Measurements from ENCODE around the gene SCRN1. TPM values are rescaled to one million over a fixed set of nuclear protein-coding genes. Genes with fewer than 3 reads are reported as not detected.
"Not testable (repeated sequence)": the region's sequence is repeated elsewhere in the genome, so short reads cannot be mapped to it uniquely, and the experiment has no call there.

SCRN1 gene
- total and polyA plus RNA-seq, 4 donors, result 30.8 to 71.9 (median 44.4) TPM

- H3K4me3 ChIP-seq (ENCODE audit: low read length in 2 of 2), result no peak overlapping the region
- H3K36me3 ChIP-seq (ENCODE audit: control insufficient read depth in 1 of 2, insufficient read depth in 2 of 2, low read length in 1 of 2), result no peaks in the 10 kb centered on the region
- ATAC-seq (ENCODE audit: low FRiP score), result no peak
- 24 to 38% methylated on average over 1 of the region's 1 CpG for WGBS, 2 donors
- intact Hi-C loops (cut with DNase I), result no loop called here
- H3K9me3 ChIP-seq (ENCODE audit: control insufficient read depth, low read length), result peaks cover 1% of the 10 kb centered on the region
- no peak for DNase-seq
- H3K27ac ChIP-seq (ENCODE audit: low read depth in 1 of 2, low read length in 2 of 2), result no peak overlapping the region
- H3K27me3 ChIP-seq (ENCODE audit: control insufficient read depth in 1 of 2, insufficient read depth in 2 of 2, low read length in 1 of 2), result no peaks in the 10 kb centered on the region
- no peaks in the 10 kb centered on the region for H3K4me1 ChIP-seq (ENCODE audit: control insufficient read depth in 1 of 2, insufficient read depth in 2 of 2, low read length in 2 of 2)
Measured at GRCh38 chr7:29900745-29901144, 88.9 kb downstream of the SCRN1 start.

- Histone ChIP-seq H3K4me3 (ENCODE audit: low read length in 2 of 2) (no peak overlapping the region), H3K27me3 (ENCODE audit: control insufficient read depth in 1 of 2, insufficient read depth in 2 of 2, low read length in 1 of 2) (no peaks in the 10 kb centered on the region), H3K4me1 (ENCODE audit: control insufficient read depth in 1 of 2, insufficient read depth in 2 of 2, low read length in 2 of 2) (no peaks in the 10 kb centered on the region), H3K36me3 (ENCODE audit: control insufficient read depth in 1 of 2, insufficient read depth in 2 of 2, low read length in 1 of 2) (no peaks in the 10 kb centered on the region), H3K9me3 (ENCODE audit: control insufficient read depth, low read length) (peaks cover 1% of the 10 kb centered on the region), H3K27ac (ENCODE audit: low read depth in 1 of 2, low read length in 2 of 2) (no peak overlapping the region)
- ATAC-seq (ENCODE audit: low FRiP score) (no peak), DNase-seq (no peak)
- intact Hi-C loops (cut with DNase I), result no loop called here
- 59 to 68% methylated on average over 5 of the region's 5 CpGs for WGBS, 2 donors
Measured at GRCh38 chr7:29898301-29898700, 91.3 kb downstream of the SCRN1 start.

- no peak for ATAC-seq (ENCODE audit: low FRiP score)
- H3K4me1 ChIP-seq (ENCODE audit: control insufficient read depth in 1 of 2, insufficient read depth in 2 of 2, low read length in 2 of 2), result no peaks in the 10 kb centered on the region
- 95 to 98% methylated on average over 2 of the region's 2 CpGs for WGBS, 2 donors
- no peaks in the 10 kb centered on the region for H3K36me3 ChIP-seq (ENCODE audit: control insufficient read depth in 1 of 2, insufficient read depth in 2 of 2, low read length in 1 of 2)
- peaks cover 1% of the 10 kb centered on the region for H3K9me3 ChIP-seq (ENCODE audit: control insufficient read depth, low read length)
- no peak for DNase-seq
- intact Hi-C loops (cut with DNase I), result no loop called here
- H3K27me3 ChIP-seq (ENCODE audit: control insufficient read depth in 1 of 2, insufficient read depth in 2 of 2, low read length in 1 of 2), result no peaks in the 10 kb centered on the region
- no peak overlapping the region for H3K4me3 ChIP-seq (ENCODE audit: low read length in 2 of 2)
- H3K27ac ChIP-seq (ENCODE audit: low read depth in 1 of 2, low read length in 2 of 2), result no peak overlapping the region
Measured at GRCh38 chr7:29896685-29897411, 92.8 kb downstream of the SCRN1 start.

DNA sequence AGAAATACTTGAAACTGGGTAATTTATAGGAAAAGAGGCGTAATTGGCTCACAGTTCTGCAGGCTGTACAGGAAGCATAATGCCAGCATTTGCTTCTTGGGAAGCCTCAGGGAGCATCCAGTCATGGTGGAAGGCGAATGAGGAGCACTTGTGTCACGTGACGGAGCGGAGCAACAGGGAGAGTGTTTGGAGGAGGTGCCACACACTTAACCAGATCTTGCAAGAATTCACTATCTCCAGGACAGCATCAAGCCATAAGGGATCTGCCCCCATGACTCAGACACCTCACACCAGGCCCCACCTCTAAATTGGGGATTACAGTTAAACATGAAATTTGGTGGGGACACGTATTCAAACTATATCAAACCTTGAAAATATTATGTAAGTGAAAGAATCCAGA is 94.0 kb downstream of the SCRN1 start:
- no peaks in the 10 kb centered on the region for H3K4me1 ChIP-seq (ENCODE audit: control insufficient read depth in 1 of 2, insufficient read depth in 2 of 2, low read length in 2 of 2)
- H3K4me3 ChIP-seq (ENCODE audit: low read length in 2 of 2), result no peak overlapping the region
- peaks cover 1% of the 10 kb centered on the region for H3K9me3 ChIP-seq (ENCODE audit: control insufficient read depth, low read length)
- intact Hi-C loops (cut with DNase I), result no loop called here
- no peaks in the 10 kb centered on the region for H3K36me3 ChIP-seq (ENCODE audit: control insufficient read depth in 1 of 2, insufficient read depth in 2 of 2, low read length in 1 of 2)
- WGBS, 2 donors, result 82% methylated on average over 6 of the region's 6 CpGs
- no peak for DNase-seq
- no peak for ATAC-seq (ENCODE audit: low FRiP score)
- no peaks in the 10 kb centered on the region for H3K27me3 ChIP-seq (ENCODE audit: control insufficient read depth in 1 of 2, insufficient read depth in 2 of 2, low read length in 1 of 2)
- H3K27ac ChIP-seq (ENCODE audit: low read depth in 1 of 2, low read length in 2 of 2), result no peak overlapping the region

GRCh38 chr7:29894256-29894655 is 95.3 kb downstream of the SCRN1 start:
- WGBS, 2 donors, result 68% methylated on average over 2 of the region's 2 CpGs
- H3K4me3 ChIP-seq (ENCODE audit: low read length in 2 of 2), result no peak overlapping the region
- no peak for DNase-seq
- intact Hi-C loops (cut with DNase I), result no loop called here
- no peaks in the 10 kb centered on the region for H3K4me1 ChIP-seq (ENCODE audit: control insufficient read depth in 1 of 2, insufficient read depth in 2 of 2, low read length in 2 of 2)
- ATAC-seq (ENCODE audit: low FRiP score), result no peak
- H3K36me3 ChIP-seq (ENCODE audit: control insufficient read depth in 1 of 2, insufficient read depth in 2 of 2, low read length in 1 of 2), result no peaks in the 10 kb centered on the region
- H3K27ac ChIP-seq (ENCODE audit: low read depth in 1 of 2, low read length in 2 of 2), result no peak overlapping the region
- no peaks in the 10 kb centered on the region for H3K27me3 ChIP-seq (ENCODE audit: control insufficient read depth in 1 of 2, insufficient read depth in 2 of 2, low read length in 1 of 2)
- H3K9me3 ChIP-seq (ENCODE audit: control insufficient read depth, low read length), result peaks cover 1% of the 10 kb centered on the region

DNA sequence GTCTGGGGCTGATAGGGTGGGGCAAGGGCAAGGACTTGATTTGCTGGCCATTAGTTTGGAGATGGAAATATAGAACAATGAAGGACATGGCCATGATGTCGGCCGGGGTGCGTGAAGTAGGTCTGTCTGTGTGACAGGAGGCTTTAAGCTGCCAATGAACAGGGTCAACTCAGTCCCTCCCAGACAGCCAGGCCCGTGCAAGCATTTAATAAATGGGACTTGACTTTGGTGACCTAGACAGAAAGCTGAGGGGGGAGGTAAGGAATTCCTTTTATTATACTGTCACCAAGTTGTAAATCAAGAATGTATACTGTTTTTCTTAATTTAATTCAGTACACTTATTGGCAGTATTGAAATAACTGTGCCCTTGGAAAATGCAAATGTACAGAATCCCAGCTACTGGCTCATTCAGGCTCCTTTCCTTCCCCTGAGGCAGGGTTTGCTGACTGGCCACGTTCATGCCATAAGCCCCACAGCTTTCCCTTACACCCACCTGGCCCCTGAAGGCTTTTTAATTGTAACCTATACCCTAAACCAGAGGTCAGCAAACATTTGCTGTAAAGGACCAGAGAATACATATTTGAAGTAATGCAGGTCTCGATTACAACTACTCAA is 96.1 kb downstream of the SCRN1 start:
- no peaks in the 10 kb centered on the region for H3K36me3 ChIP-seq (ENCODE audit: control insufficient read depth in 1 of 2, insufficient read depth in 2 of 2, low read length in 1 of 2)
- H3K4me1 ChIP-seq (ENCODE audit: control insufficient read depth in 1 of 2, insufficient read depth in 2 of 2, low read length in 2 of 2), result no peaks in the 10 kb centered on the region
- WGBS, 2 donors, result 83 to 84% methylated on average over 6 of the region's 6 CpGs
- no peak for ATAC-seq (ENCODE audit: low FRiP score)
- H3K27ac ChIP-seq (ENCODE audit: low read depth in 1 of 2, low read length in 2 of 2), result no peak overlapping the region
- DNase-seq, result no peak
- intact Hi-C loops (cut with DNase I), result no loop called here
- H3K9me3 ChIP-seq (ENCODE audit: control insufficient read depth, low read length), result no peaks in the 10 kb centered on the region
- no peaks in the 10 kb centered on the region for H3K27me3 ChIP-seq (ENCODE audit: control insufficient read depth in 1 of 2, insufficient read depth in 2 of 2, low read length in 1 of 2)
- no peak overlapping the region for H3K4me3 ChIP-seq (ENCODE audit: low read length in 2 of 2)

DNA sequence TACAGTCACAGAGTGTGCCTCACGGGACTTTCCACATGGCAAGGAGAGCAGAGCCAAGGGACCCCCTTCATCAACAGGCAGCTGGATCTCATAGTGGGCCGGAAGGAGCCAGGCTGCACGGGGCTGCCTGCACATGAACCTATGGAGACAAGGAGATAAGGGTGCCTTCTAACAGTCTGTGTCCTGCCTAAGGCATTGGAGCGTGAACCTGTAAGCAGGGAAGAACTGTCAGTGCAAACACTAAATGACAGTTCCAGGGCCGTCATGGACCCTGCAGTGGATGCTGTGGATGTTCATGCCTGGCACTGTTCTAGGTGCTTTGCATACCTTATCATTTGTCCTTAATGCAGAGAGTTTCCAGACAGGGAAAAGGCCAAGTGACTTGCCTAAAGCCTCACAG is 97.4 kb downstream of the SCRN1 start:
- ATAC-seq (ENCODE audit: low FRiP score) (no peak), DNase-seq (no peak)
- WGBS, 2 donors, result 93% methylated on average over 5 of the region's 5 CpGs
- Histone ChIP-seq H3K4me1 (ENCODE audit: control insufficient read depth in 1 of 2, insufficient read depth in 2 of 2, low read length in 2 of 2) (no peaks in the 10 kb centered on the region), H3K4me3 (ENCODE audit: low read length in 2 of 2) (no peak overlapping the region), H3K27ac (ENCODE audit: low read depth in 1 of 2, low read length in 2 of 2) (no peak overlapping the region), H3K36me3 (ENCODE audit: control insufficient read depth in 1 of 2, insufficient read depth in 2 of 2, low read length in 1 of 2) (no peaks in the 10 kb centered on the region), H3K9me3 (ENCODE audit: control insufficient read depth, low read length) (no peaks in the 10 kb centered on the region), H3K27me3 (ENCODE audit: control insufficient read depth in 1 of 2, insufficient read depth in 2 of 2, low read length in 1 of 2) (no peaks in the 10 kb centered on the region)
- intact Hi-C loops (cut with DNase I), result no loop called here

DNA sequence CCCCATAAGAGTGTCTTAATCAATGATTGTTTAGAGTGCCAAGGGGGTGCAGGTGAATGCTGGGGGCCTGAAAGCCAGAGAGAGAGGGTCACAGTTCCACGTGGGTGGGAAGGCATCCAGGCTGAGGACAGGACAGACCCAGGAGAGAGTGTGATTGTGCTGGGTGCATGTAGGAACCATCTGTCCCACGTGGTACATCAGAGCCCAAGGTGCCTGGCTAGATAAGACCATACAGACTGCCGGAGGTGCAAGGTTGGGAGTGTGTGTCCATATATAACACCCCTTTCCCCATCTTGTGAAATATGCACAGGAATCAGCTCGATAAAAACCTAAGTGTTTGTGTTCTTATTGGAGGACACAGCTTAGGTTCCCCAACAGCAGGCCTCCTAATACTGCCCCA is 97.8 kb downstream of the SCRN1 start:
- H3K27me3 ChIP-seq (ENCODE audit: control insufficient read depth in 1 of 2, insufficient read depth in 2 of 2, low read length in 1 of 2), result no peaks in the 10 kb centered on the region
- no peaks in the 10 kb centered on the region for H3K9me3 ChIP-seq (ENCODE audit: control insufficient read depth, low read length)
- WGBS, 2 donors, result 76 to 88% methylated on average over 4 of the region's 4 CpGs
- DNase-seq, result no peak
- H3K27ac ChIP-seq (ENCODE audit: low read depth in 1 of 2, low read length in 2 of 2), result no peak overlapping the region
- no peak for ATAC-seq (ENCODE audit: low FRiP score)
- H3K36me3 ChIP-seq (ENCODE audit: control insufficient read depth in 1 of 2, insufficient read depth in 2 of 2, low read length in 1 of 2), result no peaks in the 10 kb centered on the region
- no peaks in the 10 kb centered on the region for H3K4me1 ChIP-seq (ENCODE audit: control insufficient read depth in 1 of 2, insufficient read depth in 2 of 2, low read length in 2 of 2)
- H3K4me3 ChIP-seq (ENCODE audit: low read length in 2 of 2), result no peak overlapping the region
- intact Hi-C loops (cut with DNase I), result no loop called here

DNA sequence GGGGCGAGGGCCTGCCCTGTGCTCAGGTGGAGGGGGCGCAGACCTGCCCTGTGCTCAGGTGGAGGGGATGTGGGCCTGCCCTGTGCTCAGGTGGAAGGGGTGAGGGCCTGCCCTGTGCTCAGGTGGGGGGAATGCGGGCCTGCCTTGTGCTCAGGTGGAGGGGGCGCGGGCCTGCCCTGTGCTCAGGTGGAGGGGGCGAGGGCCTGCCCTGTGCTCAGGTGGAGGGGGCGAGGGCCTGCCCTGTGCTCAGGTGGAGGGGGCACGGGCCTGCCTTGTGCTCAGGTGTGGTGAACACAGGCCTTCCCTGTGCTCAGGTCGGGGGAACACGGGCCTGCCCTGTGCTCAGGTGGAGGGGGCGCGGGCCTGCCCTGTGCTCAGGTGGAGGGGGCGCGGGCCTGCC is 98.8 kb downstream of the SCRN1 start:
- intact Hi-C loops (cut with DNase I); ATAC-seq (ENCODE audit: low FRiP score): not testable (repeated sequence)
- WGBS, 2 donors, result 77 to 94% methylated on average over 11 to 14 of the region's 14 CpGs

More for the DNA sequence above, 98.8 kb downstream of the SCRN1 start:
- not testable (repeated sequence) for H3K27me3 ChIP-seq (ENCODE audit: control insufficient read depth in 1 of 2, insufficient read depth in 2 of 2, low read length in 1 of 2); DNase-seq; H3K36me3 ChIP-seq (ENCODE audit: control insufficient read depth in 1 of 2, insufficient read depth in 2 of 2, low read length in 1 of 2); H3K4me1 ChIP-seq (ENCODE audit: control insufficient read depth in 1 of 2, insufficient read depth in 2 of 2, low read length in 2 of 2); H3K27ac ChIP-seq (ENCODE audit: low read depth in 1 of 2, low read length in 2 of 2); H3K4me3 ChIP-seq (ENCODE audit: low read length in 2 of 2); H3K9me3 ChIP-seq (ENCODE audit: control insufficient read depth, low read length)

All from aorta (tissue), 5 donors.